HT1080 (cell line): ENCODE measurements around the gene CADM2. TPM values are rescaled to one million over a fixed set of nuclear protein-coding genes. Genes with fewer than 3 reads are reported as not detected.
"Not testable (repeated sequence)": the region's sequence is repeated elsewhere in the genome, so short reads cannot be mapped to it uniquely, and the experiment has no call there.

Experiments used
- DNase-seq: peaks from one replicate; pipeline ENCODE4 v3.0.0-alpha.2; 2015; ENCODE audit warnings: low read depth
- total RNA-seq: library from RNA; depleted of rRNA; stranded (reverse); fragments of >200 nt; shearing (Covaris generic); gene quantifications from 2 replicates; pipeline ENCODE4 v1.2.3, GENCODE V29; 2014

The CADM2 gene
- total RNA-seq, 1 experiment from 2014 or later, result not detected

GRCh38 chr3:85455561-85456200, 496.9 kb downstream of the CADM2 start:
- no peak for DNase-seq

GRCh38 chr3:85474241-85474640, 515.5 kb downstream of the CADM2 start:
- DNase-seq, result no peak

- no peak for DNase-seq
Observed at GRCh38 chr3:85475346-85475745, 516.6 kb downstream of the CADM2 start.

- DNase-seq, result no peak
Observed at GRCh38 chr3:85476891-85477495, 518.2 kb downstream of the CADM2 start.

GRCh38 chr3:85481411-85482212, 522.8 kb downstream of the CADM2 start:
- no peak for DNase-seq

- DNase-seq, result no peak
Observed at GRCh38 chr3:85482213-85482490, 523.4 kb downstream of the CADM2 start.

- no peak for DNase-seq
Observed at GRCh38 chr3:85483986-85484385, 525.2 kb downstream of the CADM2 start.

GRCh38 chr3:85487375-85487774, 528.6 kb downstream of the CADM2 start:
- DNase-seq, result no peak

GRCh38 chr3:85495602-85496001, 536.8 kb downstream of the CADM2 start:
- DNase-seq, result no peak

GRCh38 chr3:85498177-85498576, 539.4 kb downstream of the CADM2 start:
- DNase-seq, result no peak

- DNase-seq, result no peak
Observed at GRCh38 chr3:85502148-85502875, 543.5 kb downstream of the CADM2 start.

- DNase-seq, result not testable (repeated sequence)
Observed at GRCh38 chr3:85504129-85504784, 545.5 kb downstream of the CADM2 start.

GRCh38 chr3:85504785-85505511, 546.2 kb downstream of the CADM2 start:
- DNase-seq, result not testable (repeated sequence)

GRCh38 chr3:85507052-85507451, 548.3 kb downstream of the CADM2 start:
- not testable (repeated sequence) for DNase-seq

GRCh38 chr3:85508659-85509058, 549.9 kb downstream of the CADM2 start:
- DNase-seq, result no peak

- DNase-seq, result no peak
Observed at GRCh38 chr3:85516146-85516545, 557.4 kb downstream of the CADM2 start.

- DNase-seq, result no peak
Observed at GRCh38 chr3:85524104-85524503, 565.3 kb downstream of the CADM2 start.

- no peak for DNase-seq
Observed at GRCh38 chr3:85525264-85525663, 566.5 kb downstream of the CADM2 start.

- DNase-seq, result no peak
Observed at GRCh38 chr3:85533586-85533985, 574.8 kb downstream of the CADM2 start.

GRCh38 chr3:85535517-85535916, 576.7 kb downstream of the CADM2 start:
- DNase-seq, result no peak

GRCh38 chr3:85539232-85539631, 580.4 kb downstream of the CADM2 start:
- DNase-seq, result no peak
